Stimulated activated CD8-positive, alpha-beta memory T cell treated with anti-CD3 and anti-CD28 coated beads, Interleukin-4, amount 100 ng/mL, for 4 hours (primary cell): ENCODE data around the gene DAB1.

ENCODE experiments used
- DNase-seq, 2 donors: peaks; one replicate each; pipeline ENCODE4 v3.0.0-alpha.2; 2020; ENCODE audit warnings: low read depth in 2 of 2, low spot score in 1 of 2

Gene DAB1

GRCh38 chr1:57423656-57424211, at the start of gene DAB1:
DAB1 (minus strand) TSS chr1:57424060; CDS start chr1:57291030, 133,030 bp downstream.
- no peak for DNase-seq

- DNase-seq: no peak
Measured at GRCh38 chr1:57473448-57473847, 49.6 kb upstream of the DAB1 start.

GRCh38 chr1:57471995-57472394, 48.1 kb upstream of the DAB1 start:
- no peak for DNase-seq

GRCh38 chr1:57470036-57470435, 46.2 kb upstream of the DAB1 start:
- DNase-seq: no peak

GRCh38 chr1:57468641-57469523, 45.0 kb upstream of the DAB1 start:
- DNase-seq: no peak

GRCh38 chr1:57467830-57468229, 44.0 kb upstream of the DAB1 start:
- DNase-seq: no peak

GRCh38 chr1:57464756-57465155, 40.9 kb upstream of the DAB1 start:
- DNase-seq: no peak

GRCh38 chr1:57463343-57463742, 39.5 kb upstream of the DAB1 start:
- DNase-seq: no peak

- no peak for DNase-seq
Measured at GRCh38 chr1:57461405-57461804, 37.5 kb upstream of the DAB1 start.

GRCh38 chr1:57451516-57451915, 27.7 kb upstream of the DAB1 start:
- no peak for DNase-seq

- no peak for DNase-seq
Measured at GRCh38 chr1:57450981-57451380, 27.1 kb upstream of the DAB1 start.

GRCh38 chr1:57447551-57447950, 23.7 kb upstream of the DAB1 start:
- no peak for DNase-seq

- no peak for DNase-seq
Measured at GRCh38 chr1:57443004-57443403, 19.1 kb upstream of the DAB1 start.

GRCh38 chr1:57440096-57440495, 16.2 kb upstream of the DAB1 start:
- DNase-seq: no peak

GRCh38 chr1:57431400-57431799, 7.5 kb upstream of the DAB1 start:
- no peak for DNase-seq

GRCh38 chr1:57424231-57425027, 569 bp upstream of the DAB1 start:
- no peak for DNase-seq

GRCh38 chr1:57423135-57423655, 665 bp downstream of the DAB1 start:
- DNase-seq: no peak

GRCh38 chr1:57422271-57423134, 1.4 kb downstream of the DAB1 start:
- DNase-seq: no peak

- DNase-seq: no peak
Measured at GRCh38 chr1:57421806-57422205, 2.1 kb downstream of the DAB1 start.

- no peak for DNase-seq
Measured at GRCh38 chr1:57420981-57421785, 2.7 kb downstream of the DAB1 start.
